Measurements from ENCODE around the gene RAB44. TPM values are rescaled to one million over a fixed set of nuclear protein-coding genes. Genes with fewer than 3 reads are reported as not detected.

RAB44 gene
- total and polyA plus RNA-seq, 9 of the 15 experiments (the other 6 are each of a cell fraction or from before 2014, with no cell fraction given): not detected

DNA sequence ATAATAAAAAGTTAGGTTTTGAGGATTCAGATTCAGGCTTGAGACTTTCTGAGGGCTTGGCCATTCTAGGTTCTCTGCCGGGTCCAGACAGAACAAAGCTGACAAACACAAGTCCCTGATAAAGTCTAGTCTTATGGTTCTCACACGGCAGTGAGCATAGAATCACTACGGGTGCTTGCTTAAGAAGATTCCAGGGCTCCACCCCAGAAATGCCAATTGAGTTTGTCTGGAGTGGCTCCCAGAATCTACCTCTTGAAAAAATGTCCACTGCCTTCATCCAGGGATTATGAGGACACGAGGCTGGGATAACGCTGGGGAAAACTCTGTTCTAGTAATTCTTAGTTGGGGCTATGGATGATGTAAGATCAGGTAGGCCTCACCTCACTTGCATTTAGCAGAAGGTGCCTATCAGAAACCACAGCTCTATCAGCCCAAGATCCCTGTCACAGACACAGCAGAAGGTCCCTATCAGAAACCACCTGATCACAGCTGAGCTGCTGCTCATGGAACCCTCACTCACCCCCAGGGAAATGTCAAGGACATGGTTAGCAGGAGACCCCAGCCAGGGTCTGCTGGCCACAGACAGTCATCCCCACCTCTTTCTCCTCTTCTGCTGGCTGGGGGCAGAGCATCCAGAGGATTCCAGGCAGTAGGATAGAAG is 52.3 kb downstream of the RAB44 start (continued):
- no peak for TF ChIP-seq SMARCB1 (IDR thresholded peaks at IDR 0.05; ENCODE audit: insufficient read length, low read depth)

DNA sequence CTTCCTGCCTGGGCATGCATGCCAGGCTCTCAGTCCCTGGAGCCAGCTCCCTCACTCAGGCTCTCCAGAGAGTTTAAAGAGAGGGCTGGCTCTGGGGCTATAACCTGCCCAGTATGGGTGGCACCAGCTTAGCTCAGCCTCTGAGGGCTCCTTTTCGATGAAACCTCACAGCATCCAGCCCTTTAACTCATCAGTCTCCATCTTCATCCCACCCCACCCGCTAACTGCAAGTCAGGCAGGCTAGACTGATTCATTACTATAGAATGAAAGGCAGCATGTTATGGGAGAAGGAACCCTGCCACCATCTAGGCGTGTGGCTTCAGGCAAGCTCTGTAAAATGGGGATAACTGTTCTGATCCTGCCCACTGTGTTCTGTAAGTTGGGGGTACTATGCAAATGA is 53.5 kb downstream of the RAB44 start:
- Histone ChIP-seq H3K4me1 (replicated peaks in 1 of 2; ENCODE audit: control insufficient read depth in 2 of 2, insufficient read depth in 2 of 2, low read length in 2 of 2) (no peaks in the 10 kb centered on the region; a peak in 1 of 5 replicates), H3K9ac (ENCODE audit: insufficient read depth in 1 of 2, low read depth in 2 of 2, low read length in 2 of 2) (no peak overlapping the region), H2AFZ (ENCODE audit: low read depth, low read length) (no peak overlapping the region), H3K9me1 (ENCODE audit: control insufficient read depth, insufficient read depth, low read length) (no peaks in the 10 kb centered on the region), H3K4me3 (no peak overlapping the region), H4K20me1 (replicated peaks; ENCODE audit: control insufficient read depth, insufficient read depth, low read length) (no peaks in the 10 kb centered on the region), H3K4me2 (ENCODE audit: insufficient read depth, low read length) (no peak overlapping the region), H3K9me3 (replicated peaks; ENCODE audit: control insufficient read depth, insufficient read depth, low read depth, low read length) (no peaks in the 10 kb centered on the region), H3K36me3 (ENCODE audit: control insufficient read depth, insufficient read depth, low read length) (no peaks in the 10 kb centered on the region), H3K27me3 (ENCODE audit: control insufficient read depth in 2 of 2, insufficient read depth in 2 of 2, low read length in 2 of 2) (peaks cover 0 to 20% of the 10 kb centered on the region in 2 experiments; a peak in 1 of 5 replicates), H3K79me2 (ENCODE audit: control insufficient read depth, insufficient read depth, low read length) (no peaks in the 10 kb centered on the region), H3K27ac (ENCODE audit: extremely low read depth, low read depth, low read length) (no peak overlapping the region)
- CTCF ChIA-PET (ENCODE audit: low intra/inter-chr PET ratio): no interaction called here
- ATAC-seq (no peak), DNase-seq (ENCODE audit: extremely low read depth in 1 of 4, low spot score in 3 of 4) (no peak), FAIRE-seq (no peak)
- in situ Hi-C loops (cut with MboI) (loop anchor here (10.0 kb wide), 1 partner anchor 126 kb away; no protein-coding TSS in a partner anchor), intact Hi-C loops (cut with micrococcal nuclease) (no loop called here)
- TF ChIP-seq ZNF316 (IDR thresholded peaks at IDR 0.05): no peak
- no peak for TF ChIP-seq MBD2 (IDR thresholded peaks at IDR 0.05; ENCODE audit: borderline replicate concordance, low read depth)
- TF ChIP-seq, protein P1, sequence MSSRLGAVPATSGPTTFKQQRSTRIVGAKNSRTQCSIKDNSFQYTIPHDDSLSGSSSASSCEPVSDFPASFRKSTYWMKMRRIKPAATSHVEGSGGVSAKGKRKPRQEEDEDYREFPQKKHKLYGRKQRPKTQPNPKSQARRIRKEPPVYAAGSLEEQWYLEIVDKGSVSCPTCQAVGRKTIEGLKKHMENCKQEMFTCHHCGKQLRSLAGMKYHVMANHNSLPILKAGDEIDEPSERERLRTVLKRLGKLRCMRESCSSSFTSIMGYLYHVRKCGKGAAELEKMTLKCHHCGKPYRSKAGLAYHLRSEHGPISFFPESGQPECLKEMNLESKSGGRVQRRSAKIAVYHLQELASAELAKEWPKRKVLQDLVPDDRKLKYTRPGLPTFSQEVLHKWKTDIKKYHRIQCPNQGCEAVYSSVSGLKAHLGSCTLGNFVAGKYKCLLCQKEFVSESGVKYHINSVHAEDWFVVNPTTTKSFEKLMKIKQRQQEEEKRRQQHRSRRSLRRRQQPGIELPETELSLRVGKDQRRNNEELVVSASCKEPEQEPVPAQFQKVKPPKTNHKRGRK (tag; IDR thresholded peaks at IDR 0.05): no peak
- no peak for TF ChIP-seq ZNF778 (CRISPR knock-in tag; IDR thresholded peaks at IDR 0.05)
- no peak for TF ChIP-seq ELF2 (CRISPR knock-in tag; IDR thresholded peaks at IDR 0.05)
- TF ChIP-seq, protein P2, sequence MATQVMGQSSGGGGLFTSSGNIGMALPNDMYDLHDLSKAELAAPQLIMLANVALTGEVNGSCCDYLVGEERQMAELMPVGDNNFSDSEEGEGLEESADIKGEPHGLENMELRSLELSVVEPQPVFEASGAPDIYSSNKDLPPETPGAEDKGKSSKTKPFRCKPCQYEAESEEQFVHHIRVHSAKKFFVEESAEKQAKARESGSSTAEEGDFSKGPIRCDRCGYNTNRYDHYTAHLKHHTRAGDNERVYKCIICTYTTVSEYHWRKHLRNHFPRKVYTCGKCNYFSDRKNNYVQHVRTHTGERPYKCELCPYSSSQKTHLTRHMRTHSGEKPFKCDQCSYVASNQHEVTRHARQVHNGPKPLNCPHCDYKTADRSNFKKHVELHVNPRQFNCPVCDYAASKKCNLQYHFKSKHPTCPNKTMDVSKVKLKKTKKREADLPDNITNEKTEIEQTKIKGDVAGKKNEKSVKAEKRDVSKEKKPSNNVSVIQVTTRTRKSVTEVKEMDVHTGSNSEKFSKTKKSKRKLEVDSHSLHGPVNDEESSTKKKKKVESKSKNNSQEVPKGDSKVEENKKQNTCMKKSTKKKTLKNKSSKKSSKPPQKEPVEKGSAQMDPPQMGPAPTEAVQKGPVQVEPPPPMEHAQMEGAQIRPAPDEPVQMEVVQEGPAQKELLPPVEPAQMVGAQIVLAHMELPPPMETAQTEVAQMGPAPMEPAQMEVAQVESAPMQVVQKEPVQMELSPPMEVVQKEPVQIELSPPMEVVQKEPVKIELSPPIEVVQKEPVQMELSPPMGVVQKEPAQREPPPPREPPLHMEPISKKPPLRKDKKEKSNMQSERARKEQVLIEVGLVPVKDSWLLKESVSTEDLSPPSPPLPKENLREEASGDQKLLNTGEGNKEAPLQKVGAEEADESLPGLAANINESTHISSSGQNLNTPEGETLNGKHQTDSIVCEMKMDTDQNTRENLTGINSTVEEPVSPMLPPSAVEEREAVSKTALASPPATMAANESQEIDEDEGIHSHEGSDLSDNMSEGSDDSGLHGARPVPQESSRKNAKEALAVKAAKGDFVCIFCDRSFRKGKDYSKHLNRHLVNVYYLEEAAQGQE (IDR thresholded peaks at IDR 0.05; ENCODE audit: borderline replicate concordance): no peak
- TF ChIP-seq, protein P2 (CRISPR knock-in tag; IDR thresholded peaks at IDR 0.05; ENCODE audit: low read depth): no peak
- TF ChIP-seq NFRKB (IDR thresholded peaks at IDR 0.05; ENCODE audit: low read depth): no peak
- no peak for TF ChIP-seq ZC3H4 (CRISPR knock-in tag; IDR thresholded peaks at IDR 0.05; ENCODE audit: borderline replicate concordance)
- TF ChIP-seq ELF1 (tag; IDR thresholded peaks at IDR 0.05): no peak
- POLR2A ChIA-PET: interaction anchor here (1.1 kb wide), 1 partner anchor 143 kb away, joined by 4 read pairs; no protein-coding TSS in a partner anchor
- 9% methylated on average over 3 of the region's 3 CpGs for WGBS (ENCODE audit: insufficient coverage, low coverage, missing lambda C conversion rate)
- no TSS peak for BruUV-seq (replicated peaks)

Measured in K562 (cell line).